Bone marrow (tissue), 2 donors: ENCODE measurements around the gene P2RY2.

Experiments used
- DNase-seq, 2 donors: peaks; one replicate each; lab custom pipeline; 2025; lab: John Stamatoyannopoulos, UW

The P2RY2 gene

GRCh38 chr11:73244589-73245240 is 26.6 kb downstream of the P2RY2 start:
- no peak for DNase-seq

- no peak for DNase-seq
Observed at GRCh38 chr11:73245461-73245860, 27.4 kb downstream of the P2RY2 start.

- no peak for DNase-seq
Observed at GRCh38 chr11:73246303-73246702, 28.2 kb downstream of the P2RY2 start.

GRCh38 chr11:73248526-73249185 is 30.6 kb downstream of the P2RY2 start:
- no peak for DNase-seq

GRCh38 chr11:73249304-73249703 is 31.2 kb downstream of the P2RY2 start:
- no peak for DNase-seq

GRCh38 chr11:73249853-73250783 is 32.0 kb downstream of the P2RY2 start:
- DNase-seq, result no peak

GRCh38 chr11:73252577-73253191 is 34.6 kb downstream of the P2RY2 start:
- DNase-seq, result no peak

GRCh38 chr11:73257342-73258103 is 39.4 kb downstream of the P2RY2 start:
- no peak for DNase-seq

- no peak for DNase-seq
Observed at GRCh38 chr11:73258104-73259035, 40.3 kb downstream of the P2RY2 start.

- no peak for DNase-seq
Observed at GRCh38 chr11:73259406-73260126, 41.5 kb downstream of the P2RY2 start.

- DNase-seq, result no peak
Observed at GRCh38 chr11:73260127-73260457, 42.0 kb downstream of the P2RY2 start.

GRCh38 chr11:73262851-73263495 is 44.9 kb downstream of the P2RY2 start:
- no peak for DNase-seq

- DNase-seq, result no peak
Observed at GRCh38 chr11:73263640-73264039, 45.6 kb downstream of the P2RY2 start.

GRCh38 chr11:73265278-73265810 is 47.3 kb downstream of the P2RY2 start:
- no peak for DNase-seq

GRCh38 chr11:73265853-73266645 is 48.0 kb downstream of the P2RY2 start:
- no peak for DNase-seq

GRCh38 chr11:73266646-73267020 is 48.6 kb downstream of the P2RY2 start:
- DNase-seq, result no peak

- no peak for DNase-seq
Observed at GRCh38 chr11:73267122-73267846, 49.2 kb downstream of the P2RY2 start.
